HG03045 (cell line): ENCODE data around the gene PDE1A.
"Not testable (repeated sequence)": the region's sequence is repeated elsewhere in the genome, so short reads cannot be mapped to it uniquely, and the experiment has no call there.

Source experiments
- ATAC-seq: cut with Tn5 transposase; IDR thresholded peaks from one replicate; pipeline ENCODE4 v1.9.1; 2021; ENCODE audit warnings: mild to moderate bottlenecking, moderate library complexity; ENCODE audit not compliant: unreplicated experiment

Gene PDE1A

DNA sequence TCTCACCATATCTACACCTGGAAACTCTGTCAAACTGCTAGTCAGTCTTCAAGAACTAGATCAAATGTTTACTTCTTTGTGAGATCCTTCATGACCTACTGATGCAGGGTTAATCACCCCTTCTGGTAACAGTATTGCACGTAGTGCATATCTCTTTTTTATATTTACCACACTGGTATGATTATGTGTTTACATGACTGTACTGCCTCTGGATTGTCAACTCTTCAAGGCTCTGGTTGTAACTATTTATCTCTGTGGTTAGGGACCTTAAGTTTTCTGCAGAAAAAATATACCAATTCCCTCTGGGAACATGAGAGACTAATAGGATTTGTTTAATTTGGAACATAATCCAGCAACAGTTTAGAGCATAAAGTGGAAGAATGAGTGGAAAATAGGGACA, 135.5 kb downstream of the PDE1A start:
- ATAC-seq: no peak

DNA sequence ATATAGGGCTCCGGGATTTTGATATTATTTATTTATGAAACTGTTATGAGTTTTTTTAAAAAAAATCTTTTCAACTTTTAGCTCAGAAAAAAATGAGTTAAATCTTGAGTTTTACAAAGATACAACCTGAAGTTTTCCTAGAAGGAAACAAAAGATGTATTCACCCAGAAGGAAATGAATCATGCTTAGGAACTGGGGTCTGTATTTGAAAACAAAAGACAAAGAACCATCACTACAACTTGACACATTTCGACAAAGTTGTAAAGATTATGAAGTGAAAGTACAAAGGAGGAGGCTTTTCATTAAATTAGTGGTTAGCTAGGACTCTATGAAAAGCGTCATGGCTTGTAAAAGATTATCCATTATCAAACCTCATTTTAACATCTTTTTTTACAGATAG, 143.3 kb downstream of the PDE1A start:
- ATAC-seq: no peak

DNA sequence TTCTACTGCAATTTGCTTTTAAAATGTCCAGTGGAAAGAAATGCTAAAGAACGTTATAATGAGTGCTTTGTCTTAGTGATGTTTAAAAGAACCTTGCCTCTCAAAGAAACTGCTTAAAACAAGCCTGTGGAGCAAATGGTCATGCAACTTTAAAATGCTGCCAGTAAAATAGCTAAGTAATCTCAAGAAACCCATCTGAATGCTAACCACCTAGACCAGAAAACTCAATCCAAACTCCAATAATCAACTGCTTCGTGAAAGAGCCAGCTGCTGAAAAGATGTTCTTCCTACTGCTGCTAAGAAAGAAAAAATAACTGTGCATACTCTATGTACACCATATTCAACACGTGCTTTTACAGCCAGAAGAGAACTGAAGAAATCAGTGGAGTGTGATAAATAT, 145.6 kb downstream of the PDE1A start:
- ATAC-seq: no peak

DNA sequence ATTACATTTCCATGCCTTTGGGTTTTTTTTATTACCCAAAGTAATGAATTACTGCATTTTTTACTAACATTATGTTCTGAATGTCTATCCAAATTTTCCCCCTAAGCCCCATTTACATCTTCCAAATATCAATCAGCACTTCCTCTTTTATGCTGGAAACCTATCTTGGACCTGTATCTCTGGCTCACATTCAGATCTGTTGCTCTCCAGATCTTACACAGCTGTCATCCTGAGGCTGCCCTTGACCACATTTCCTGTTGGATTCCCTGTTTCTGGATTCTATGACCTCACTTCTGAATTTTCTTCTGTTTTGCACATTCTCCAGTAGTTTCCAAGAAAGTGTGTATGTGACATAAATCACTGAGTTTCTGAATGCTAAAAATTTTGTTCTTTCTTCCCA, 146.7 kb downstream of the PDE1A start:
- no peak for ATAC-seq

DNA sequence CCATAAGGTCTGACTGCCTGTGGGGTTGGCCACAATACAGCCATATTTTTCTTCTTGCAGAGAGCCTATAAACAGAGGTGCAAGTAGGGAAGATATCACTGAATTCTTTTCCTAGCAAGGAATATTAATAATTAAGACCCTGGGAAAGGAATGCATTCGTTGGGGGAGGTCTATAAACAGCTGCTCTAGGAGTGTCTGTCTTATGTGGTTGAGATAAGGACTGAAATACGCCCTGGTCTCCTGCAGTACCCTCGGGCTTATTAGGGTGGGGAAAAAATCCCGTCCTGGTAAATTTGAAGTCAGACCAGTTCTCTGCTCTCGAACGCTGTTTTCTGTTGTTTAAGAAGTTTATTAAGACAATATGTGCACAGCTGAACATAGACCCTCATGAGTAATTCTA, 150.2 kb downstream of the PDE1A start:
- not testable (repeated sequence) for ATAC-seq

DNA sequence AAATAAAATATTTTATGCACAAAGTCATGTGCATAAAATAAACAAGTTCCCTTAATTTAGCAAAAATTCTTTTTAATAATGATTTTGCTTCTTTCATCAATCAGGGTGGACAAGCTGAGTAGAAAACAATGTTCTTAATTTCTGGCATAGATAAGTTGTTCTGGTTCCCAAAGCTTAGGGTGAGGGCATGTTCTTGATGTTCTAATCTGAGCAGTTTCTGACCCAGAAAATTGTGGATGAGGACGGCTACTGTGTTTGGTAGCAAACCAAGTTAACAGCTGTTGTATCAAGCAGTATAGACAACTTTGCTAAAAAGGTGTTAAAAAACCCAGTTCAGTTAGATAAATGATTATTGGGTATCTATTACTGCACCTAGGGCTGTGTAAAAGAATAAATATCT, 158.9 kb downstream of the PDE1A start:
- no peak for ATAC-seq

DNA sequence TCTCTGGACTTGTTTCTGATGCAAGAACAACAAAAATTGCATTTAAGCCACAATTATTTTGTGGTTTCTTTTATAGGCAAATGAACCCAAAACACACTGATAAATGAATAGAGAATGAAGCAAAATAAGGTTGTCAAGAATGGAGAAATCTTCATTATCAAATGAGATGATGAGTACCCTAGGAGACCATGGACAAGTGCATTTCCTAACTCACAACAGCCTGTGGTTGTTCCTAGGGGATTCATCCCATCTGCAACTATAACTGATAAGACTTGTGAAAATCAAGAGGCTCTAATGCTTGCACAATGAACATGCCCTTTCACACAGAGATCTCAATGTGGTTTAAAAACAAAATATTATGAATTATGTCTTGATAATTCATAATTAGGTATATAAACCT, 159.9 kb downstream of the PDE1A start:
- no peak for ATAC-seq

DNA sequence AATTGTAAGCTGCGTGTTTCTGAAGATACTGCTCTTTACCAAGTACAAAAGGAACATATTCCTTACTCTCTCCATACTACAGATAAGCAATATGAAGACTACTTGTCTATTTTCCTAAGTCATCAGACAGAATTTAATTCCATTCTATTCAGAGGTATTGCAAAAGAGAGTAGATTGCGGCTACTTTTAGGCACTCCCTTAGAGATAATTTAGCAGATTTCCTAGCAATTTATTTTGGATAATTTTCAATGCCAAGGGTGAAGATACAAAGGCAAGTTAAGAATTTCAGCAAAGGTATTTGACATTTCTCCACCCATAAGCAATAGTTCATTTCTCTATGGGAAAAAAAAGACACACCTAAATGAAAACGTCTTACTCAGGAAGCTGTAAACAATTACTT, 161.1 kb downstream of the PDE1A start:
- no peak for ATAC-seq

DNA sequence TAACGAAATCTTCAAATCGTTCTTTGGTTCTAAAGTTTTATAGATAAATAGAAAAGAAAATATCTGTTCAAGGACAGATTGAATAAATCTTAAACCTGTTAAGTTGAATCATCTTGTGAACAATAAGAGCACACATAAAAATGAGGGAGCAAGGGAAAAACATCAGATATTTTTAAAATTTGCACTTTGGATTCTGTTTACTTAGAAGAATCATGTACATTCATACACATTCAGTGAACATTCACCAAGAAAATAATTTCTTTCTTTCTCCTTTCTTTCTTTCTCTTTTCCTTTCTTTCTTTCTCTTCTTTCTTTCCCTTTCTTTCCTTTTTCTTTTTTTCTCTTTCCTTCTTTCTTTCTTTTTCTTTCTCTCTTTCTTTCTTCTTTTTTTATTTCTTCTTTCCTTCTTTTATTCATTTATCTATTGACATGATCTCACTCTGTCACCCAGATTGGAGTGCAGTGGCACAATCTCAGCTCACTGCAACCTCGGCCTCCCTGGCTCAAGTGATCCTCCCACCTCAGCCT, 164.9 kb downstream of the PDE1A start:
- ATAC-seq: no peak

DNA sequence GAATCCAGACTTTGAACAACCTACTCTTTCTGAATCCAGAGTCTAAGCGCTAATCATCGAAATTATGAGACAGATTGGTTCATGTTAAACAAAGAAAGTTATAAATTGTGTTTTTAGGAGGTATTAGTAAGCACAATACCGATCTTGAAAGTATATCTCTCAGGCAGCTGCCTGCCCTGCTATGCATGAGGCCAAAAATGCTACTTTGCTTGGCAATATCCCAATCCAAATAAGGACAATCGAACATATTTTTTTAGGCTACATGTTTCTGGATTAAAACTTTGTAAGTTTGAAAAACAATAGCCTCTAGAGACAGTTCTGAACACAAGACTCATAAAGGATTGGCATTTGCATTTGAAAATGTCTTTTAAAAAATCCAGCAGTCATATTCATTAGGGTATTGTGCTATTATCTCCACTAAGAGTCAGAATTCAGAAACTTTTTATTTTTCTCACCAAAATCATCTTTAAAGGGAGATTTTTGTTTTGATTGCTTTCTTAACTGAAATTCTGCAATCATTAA, 167.1 kb downstream of the PDE1A start:
- ATAC-seq: no peak

DNA sequence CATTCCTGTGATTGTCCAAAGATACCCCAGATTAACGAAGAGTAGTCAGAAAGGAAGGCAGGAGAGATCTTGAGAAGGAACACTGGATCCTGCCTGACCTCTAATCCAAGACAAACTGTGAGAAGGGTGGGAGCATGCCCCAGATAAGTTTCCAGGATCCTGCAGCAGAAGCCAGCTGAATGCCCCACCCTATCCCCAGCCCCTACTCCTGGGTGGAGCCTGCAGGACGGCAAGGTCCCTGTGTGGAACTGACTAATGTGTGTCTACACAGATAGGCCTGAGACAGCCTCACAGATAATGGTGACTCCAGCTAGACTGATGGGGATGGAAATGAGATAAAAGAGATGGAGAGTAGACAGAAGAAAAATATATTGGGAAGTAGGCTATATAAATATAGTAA, 174.3 kb downstream of the PDE1A start:
- ATAC-seq: no peak

DNA sequence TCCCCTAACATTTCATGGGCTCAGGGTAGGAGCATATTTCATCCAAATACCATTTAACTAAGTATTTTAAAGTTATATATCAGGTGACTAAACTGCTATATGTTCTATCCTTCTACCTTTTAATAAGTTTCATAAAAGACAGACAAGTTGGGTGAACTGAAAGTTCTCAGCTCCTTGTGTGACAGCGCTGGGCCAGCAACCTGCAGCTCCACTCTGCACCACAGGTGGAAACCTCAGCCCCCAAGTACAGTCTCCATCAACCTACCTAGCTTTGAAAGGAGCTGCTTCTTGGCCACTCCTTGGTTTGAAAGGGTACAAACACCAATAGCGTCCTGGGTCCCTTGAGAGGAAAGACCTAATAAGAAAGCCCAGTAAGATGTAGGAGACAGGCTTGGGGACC, 177.9 kb downstream of the PDE1A start:
- ATAC-seq: no peak

DNA sequence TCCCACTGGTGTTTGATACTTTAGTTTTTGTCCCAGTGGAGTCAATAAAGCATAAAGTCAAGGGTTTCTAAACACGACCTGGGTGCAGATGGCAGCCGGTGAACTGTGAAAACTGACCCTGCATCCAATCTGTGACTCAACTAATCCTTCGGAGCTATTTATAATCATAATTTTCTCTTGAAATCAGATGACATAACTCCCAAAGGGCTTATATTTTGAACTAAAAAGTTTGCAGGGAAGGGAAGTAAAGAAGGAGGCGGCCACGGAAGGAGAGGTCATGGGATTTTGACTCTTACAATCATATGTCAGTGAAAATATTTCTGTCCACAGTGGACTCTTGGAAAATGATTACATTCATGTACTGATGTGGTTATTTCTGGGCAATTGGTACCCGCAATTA, 178.5 kb downstream of the PDE1A start:
- ATAC-seq: no peak

DNA sequence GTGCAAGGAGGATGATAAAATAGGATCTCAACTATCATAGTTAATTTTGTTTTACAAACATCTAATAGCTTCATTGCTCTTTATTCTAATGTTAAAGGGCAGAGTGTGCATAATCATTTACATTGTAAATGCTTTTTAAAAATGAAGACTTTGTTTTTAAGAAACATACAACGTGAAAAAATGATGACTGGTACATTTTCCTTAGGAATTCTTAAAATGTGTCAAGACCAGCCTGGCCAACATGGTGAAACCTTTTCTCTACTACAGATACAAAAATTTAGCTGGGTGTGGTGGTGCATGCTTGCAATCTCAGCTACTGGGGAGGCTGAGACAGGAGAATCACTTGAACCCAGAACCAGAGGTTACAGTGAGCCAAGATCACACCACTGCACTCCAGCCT, 179.0 kb downstream of the PDE1A start:
- ATAC-seq: no peak

DNA sequence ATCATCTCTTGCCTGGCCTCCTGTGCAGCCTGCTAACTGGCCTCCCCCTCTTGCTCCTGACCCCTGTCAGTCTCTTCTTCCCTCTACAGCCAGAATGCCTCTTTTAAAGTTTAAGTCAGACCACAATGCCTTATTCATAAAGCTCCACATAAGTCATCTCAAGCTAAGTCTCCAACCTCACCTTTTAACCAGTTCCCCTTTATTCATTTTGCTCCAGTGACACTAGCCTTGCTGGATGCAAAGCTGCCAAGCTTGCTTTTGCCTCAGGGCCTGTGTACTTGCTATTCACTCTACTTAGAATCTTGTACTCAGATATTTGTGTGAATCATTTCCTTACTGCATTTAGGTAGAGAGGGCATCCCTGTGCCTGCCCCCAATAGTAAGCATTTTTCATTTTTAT, 180.9 kb downstream of the PDE1A start:
- no peak for ATAC-seq

DNA sequence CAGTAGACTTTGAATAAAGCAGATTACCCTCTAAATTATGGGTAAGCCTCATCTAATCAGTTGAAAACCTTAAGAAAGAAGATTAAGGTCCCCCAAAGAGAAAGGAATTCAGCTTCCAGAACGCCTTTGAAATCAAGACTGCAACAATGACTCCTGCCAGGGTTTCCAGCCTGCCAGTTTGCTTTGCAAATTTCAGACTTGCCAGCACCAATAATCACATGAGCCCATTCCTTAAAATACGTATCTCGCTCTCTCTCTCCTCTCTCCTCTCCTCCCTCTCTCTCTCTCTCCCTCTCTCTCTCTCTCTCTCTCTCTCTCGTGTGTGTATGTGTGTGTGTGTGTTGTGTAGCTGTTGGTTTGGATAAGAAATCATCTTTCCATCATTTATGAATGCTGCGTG, 184.2 kb downstream of the PDE1A start:
- ATAC-seq: no peak

DNA sequence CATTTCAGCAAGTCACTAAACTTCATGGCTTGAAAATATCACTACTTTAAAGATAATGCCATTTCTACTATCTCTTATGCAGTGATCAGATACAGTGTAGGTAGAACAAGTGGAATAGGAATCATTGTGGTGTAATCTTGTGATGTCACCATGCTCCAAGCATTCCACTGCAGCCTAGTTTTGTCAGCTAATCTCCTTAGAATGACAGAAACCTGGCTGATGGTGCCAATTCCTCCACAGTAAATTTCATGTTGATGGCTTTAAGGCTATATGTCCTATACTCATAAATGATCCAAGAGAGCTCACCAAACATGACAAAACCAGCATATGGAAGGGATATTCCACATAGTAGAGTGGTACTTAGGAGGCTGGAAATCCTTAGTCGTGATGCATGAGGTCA, 184.9 kb downstream of the PDE1A start:
- ATAC-seq: no peak

DNA sequence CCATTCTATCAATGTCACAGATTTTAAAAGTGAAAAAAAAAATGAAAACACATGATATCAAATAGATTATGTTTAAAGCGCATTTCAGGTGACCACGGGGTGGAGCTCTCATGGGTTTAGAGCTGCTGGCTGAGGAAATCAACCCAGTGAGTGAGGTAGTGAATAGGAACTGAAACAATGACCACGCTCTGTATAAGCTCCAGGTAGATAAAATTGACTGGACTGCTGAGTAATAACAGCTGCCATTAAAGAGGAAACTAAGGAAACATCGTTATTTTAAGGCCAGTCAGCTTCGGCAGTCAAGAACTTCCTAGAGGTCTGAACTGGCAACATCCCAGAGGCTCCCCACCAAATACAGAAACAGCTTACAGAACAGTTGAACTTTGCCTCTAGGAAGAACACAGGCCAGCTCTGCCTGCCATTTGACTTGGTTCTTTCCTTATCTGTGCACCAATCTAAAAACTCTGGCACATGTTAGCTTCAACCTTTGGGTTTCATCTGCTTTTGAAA, 185.9 kb downstream of the PDE1A start:
- peak; percentile 99 for ATAC-seq

DNA sequence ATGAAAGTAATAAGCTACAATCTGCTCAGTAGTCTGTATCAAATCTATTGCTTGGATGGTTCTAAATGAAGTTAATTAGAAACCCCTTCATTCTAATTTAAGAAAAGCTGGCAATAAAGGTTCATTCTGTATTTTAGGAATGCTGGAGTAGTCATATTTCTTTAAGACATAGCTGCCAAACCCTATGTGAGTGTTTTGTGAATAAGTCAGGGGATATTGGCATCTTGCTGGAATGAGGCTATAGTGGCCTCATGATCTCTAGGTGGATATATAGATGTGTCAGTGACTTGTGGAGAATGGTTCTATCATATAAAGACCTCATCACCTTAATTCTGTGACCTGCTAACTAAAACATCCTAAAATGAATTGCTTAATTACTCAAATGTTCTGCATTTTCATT, 196.3 kb downstream of the PDE1A start:
- no peak for ATAC-seq

DNA sequence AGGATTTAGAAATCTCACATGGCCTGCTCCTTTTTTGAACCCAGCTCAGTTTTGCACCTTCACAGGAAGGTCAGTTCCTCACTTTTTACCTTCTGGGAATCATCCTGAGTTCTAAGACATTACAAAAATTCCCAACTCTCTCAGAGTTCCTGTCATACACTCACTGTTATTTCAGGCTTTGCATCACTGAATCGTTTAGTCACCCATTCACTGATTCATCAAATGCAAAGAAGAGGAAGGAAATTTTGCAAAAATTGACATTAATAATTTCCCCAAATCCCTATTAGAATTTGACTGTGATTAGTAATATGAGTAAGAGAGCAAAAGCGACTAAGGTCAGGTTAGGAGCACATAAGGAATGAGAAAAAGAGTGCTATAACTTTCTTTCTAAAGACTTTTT, 197.5 kb downstream of the PDE1A start:
- no peak for ATAC-seq

DNA sequence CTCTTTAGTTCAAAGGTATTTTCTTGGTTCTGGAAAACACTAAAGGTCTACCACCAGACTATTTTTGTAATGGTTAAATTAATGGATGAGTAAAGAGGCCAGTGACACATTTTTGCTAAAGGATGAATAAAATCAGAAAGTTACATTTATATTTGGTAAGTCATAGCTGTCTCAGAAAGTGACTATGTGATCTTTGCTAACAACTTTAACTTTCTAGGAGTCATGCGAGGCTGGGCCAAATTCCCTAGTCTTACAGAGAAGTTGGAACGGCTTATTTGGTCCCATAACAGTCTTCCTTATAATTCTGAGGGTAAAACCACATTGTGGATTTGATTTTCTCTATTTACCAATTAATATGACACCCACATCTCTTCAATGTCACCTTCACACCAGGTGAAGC, 198.1 kb downstream of the PDE1A start:
- no peak for ATAC-seq

DNA sequence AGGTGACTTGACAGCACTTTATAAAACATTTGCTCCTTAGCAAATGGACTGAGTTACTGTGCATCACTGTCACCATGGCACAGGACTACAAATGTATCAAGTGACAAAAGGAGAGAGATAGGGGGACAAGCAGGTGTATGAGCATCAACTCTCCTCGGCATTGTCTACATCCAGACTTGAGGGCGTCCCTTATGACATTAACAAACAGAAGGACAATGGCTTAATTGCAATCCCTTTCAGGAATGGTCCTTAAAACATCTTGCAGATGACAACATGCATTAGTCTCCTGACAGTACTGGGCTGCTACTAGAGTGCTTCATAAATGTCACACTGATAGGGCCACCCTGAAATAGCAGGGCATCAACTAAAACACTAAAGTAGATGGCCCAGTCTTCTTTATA, 198.8 kb downstream of the PDE1A start:
- ATAC-seq: no peak

DNA sequence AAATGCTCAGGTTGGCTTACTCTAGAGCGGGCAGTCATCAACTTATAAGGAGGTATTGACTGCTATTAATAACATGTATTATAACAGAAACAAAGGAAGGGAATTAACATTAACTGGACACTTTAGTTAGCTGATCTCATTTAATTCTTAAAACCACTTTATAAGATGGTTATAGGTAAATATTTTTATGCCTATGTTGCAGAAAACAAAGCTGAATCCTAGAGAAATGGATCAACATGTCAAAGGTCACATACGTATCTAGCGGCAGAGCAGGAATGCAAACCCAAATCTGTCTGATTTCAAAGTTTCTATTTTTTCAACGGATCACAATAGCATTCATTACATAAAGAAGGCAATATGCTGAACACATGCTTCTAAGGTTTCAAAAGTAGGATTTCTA, 200.0 kb downstream of the PDE1A start:
- ATAC-seq: no peak
